Measurements from ENCODE around the gene ZNF70. TPM values are rescaled to one million over a fixed set of nuclear protein-coding genes. Genes with fewer than 3 reads are reported as not detected.

ZNF70 gene
- total RNA-seq, 2 experiments from 2014 or later: 1.3 to 1.9 TPM

- H3K9me3 ChIP-seq (ENCODE audit: control insufficient read depth in 1 of 2, insufficient read depth in 1 of 2, low read length in 2 of 2): no peaks in the 10 kb centered on the region
- ATAC-seq (ENCODE audit: poor library complexity) (no peak), DNase-seq (no peak)
- H3K36me3 ChIP-seq (ENCODE audit: insufficient read depth, low read length): no peaks in the 10 kb centered on the region
- intact Hi-C loops (cut with DNase I, micrococcal nuclease): loop anchor here in 1 of 2 experiments (5.0 kb wide), 2 partner anchors 73 to 77 kb away; no protein-coding TSS in a partner anchor
- H3K27ac ChIP-seq (ENCODE audit: low read depth in 1 of 2, low read length in 2 of 2): no peak overlapping the region
- Mint-ChIP-seq H3K4me1 (ENCODE audit: low read depth) (peaks cover 17% of the 10 kb centered on the region), H3K9me3 (no peaks in the 10 kb centered on the region), H3K27ac (no peak overlapping the region), H3K36me3 (ENCODE audit: low read depth) (no peaks in the 10 kb centered on the region), H3K27me3 (no peaks in the 10 kb centered on the region), H3K4me3 (peak overlapping the region; percentile 31)
- no peaks in the 10 kb centered on the region for H3K27me3 ChIP-seq (ENCODE audit: control insufficient read depth in 1 of 2, insufficient read depth in 2 of 2, low read length in 2 of 2)
- no peak for TF ChIP-seq CTCF (IDR thresholded peaks at IDR 0.05)
- CTCF ChIA-PET: interaction anchor here (0.9 kb wide), 1 partner anchor 8 kb away, joined by 3 read pairs; no protein-coding TSS in a partner anchor
- H3K4me1 ChIP-seq (ENCODE audit: insufficient read depth, low read length): peaks cover 28% of the 10 kb centered on the region
- POLR2A ChIA-PET: interaction anchor here (1.0 to 1.5 kb wide), 3 partner anchors 12 to 57 kb away, joined by 3 to 4 read pairs (median 4); no protein-coding TSS in a partner anchor
- no peak overlapping the region for H3K4me3 ChIP-seq (ENCODE audit: low read length)
Measured at GRCh38 chr22:23774114-23774921, 23.4 kb upstream of the ZNF70 start.

DNA sequence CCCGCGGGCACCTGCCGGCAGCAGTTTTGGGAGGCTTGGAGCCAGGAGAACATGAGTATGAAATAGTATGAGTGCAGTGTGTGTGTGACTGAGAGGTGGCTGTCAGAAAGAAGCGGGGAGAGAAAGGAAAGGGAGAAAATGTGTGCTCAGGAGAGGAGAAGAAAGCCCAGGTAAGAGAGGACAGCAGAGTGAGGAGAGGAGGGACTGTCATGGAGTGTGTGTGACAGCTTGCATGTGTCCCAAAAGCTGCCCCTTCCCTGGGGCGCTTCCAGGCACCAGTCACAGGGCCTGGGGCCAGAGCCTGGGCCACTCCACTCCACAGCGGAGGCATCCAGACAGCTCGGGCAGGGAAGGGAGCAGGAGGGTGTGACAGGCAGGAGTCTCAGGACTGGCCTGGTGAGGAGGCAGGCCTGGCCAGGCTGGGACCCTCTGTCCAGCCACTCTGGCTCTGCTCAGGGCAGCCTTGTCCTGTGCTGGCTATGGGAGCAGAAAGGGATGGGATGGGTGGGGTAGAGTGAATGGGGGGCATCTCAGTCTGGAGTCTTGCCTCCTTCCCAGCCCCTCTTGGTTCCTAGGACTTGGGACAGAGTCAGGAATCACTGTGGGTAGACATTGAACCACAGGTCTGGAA, 22.7 kb upstream of the ZNF70 start:
- peak overlapping the region; percentile 69 for H3K4me3 Mint-ChIP-seq
- H3K9me3 ChIP-seq (ENCODE audit: control insufficient read depth in 1 of 2, insufficient read depth in 1 of 2, low read length in 2 of 2): no peaks in the 10 kb centered on the region
- H3K4me1 Mint-ChIP-seq (ENCODE audit: low read depth): peaks cover 17% of the 10 kb centered on the region
- H3K4me3 ChIP-seq (ENCODE audit: low read length): no peak overlapping the region
- H3K36me3 ChIP-seq (ENCODE audit: insufficient read depth, low read length): no peaks in the 10 kb centered on the region
- ChIA-PET POLR2A (interaction anchor here (1.2 to 2.0 kb wide), 5 partner anchors 12 to 237 kb away, joined by 3 to 17 read pairs (median 4); partner anchors contain the start of genes CABIN1, MIF and SMARCB1), CTCF (no interaction called here)
- no peaks in the 10 kb centered on the region for H3K27me3 Mint-ChIP-seq
- H3K27ac ChIP-seq (ENCODE audit: low read depth in 1 of 2, low read length in 2 of 2): no peak overlapping the region
- peak in 1 of 14 experiments; percentile 16 for DNase-seq
- H3K27ac Mint-ChIP-seq: no peak overlapping the region
- H3K36me3 Mint-ChIP-seq (ENCODE audit: low read depth): no peaks in the 10 kb centered on the region
- no peaks in the 10 kb centered on the region for H3K9me3 Mint-ChIP-seq
- no peak for TF ChIP-seq CTCF (IDR thresholded peaks at IDR 0.05)
- ATAC-seq (ENCODE audit: poor library complexity): no peak
- H3K4me1 ChIP-seq (ENCODE audit: insufficient read depth, low read length): peaks cover 29% of the 10 kb centered on the region
- intact Hi-C loops (cut with DNase I, micrococcal nuclease): loop anchor here in 1 of 2 experiments (5.0 kb wide), 2 partner anchors 74 to 76 kb away; no protein-coding TSS in a partner anchor
- no peaks in the 10 kb centered on the region for H3K27me3 ChIP-seq (ENCODE audit: control insufficient read depth in 1 of 2, insufficient read depth in 2 of 2, low read length in 2 of 2)

DNA sequence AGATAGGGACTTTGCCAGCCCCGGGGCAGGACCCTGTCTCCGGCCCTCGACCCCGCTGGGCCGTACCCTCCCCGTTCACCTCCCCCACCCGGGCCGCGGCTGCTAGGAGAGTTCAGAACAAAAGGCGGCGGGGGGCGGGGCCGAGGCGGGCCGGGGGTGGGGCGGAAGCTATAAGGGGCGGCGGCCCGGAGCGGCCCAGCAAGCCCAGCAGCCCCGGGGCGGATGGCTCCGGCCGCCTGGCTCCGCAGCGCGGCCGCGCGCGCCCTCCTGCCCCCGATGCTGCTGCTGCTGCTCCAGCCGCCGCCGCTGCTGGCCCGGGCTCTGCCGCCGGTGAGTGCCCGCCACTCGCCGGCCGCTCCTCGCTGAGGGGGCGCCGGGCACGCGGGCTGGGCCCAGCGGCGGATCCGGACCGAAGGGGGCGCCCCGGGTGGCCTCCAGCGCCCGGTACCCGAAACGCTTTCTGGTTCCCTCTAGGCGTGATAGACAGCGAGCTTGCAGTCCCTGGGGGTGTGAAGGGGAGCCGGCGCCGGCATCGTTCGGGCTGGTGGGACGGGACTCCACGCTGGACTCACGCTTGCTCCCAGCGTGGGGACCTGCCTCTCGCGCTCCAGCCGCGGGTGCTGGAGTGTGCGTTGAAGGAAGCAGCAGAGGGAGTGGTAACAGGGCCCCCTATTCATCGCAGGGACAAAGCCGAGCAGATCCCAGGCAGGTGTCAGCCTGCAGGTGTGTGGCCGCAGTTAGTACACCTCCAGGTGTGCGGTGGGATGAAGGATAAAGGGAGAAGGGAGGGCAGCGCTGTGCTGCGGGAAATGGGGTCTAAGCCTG, 21.9 kb upstream of the ZNF70 start, which contains the start of gene MMP11:
Gene MMP11, plus strand, starts transcription at position 201 of the 825 bp plus-strand sequence. Its CDS starts 22 bp downstream, at position 223.
- H3K4me3 ChIP-seq (ENCODE audit: low read length): peak within 1 kb of the TSS; percentile 44
- intact Hi-C loops (cut with DNase I, micrococcal nuclease): loop anchor here in 1 of 2 experiments (1.0 to 5.0 kb wide), 3 partner anchors 14 to 76 kb away; no protein-coding TSS in a partner anchor
- no peaks in the 10 kb centered on the region for H3K9me3 ChIP-seq (ENCODE audit: control insufficient read depth in 1 of 2, insufficient read depth in 1 of 2, low read length in 2 of 2)
- peaks cover 17% of the 10 kb centered on the region for H3K4me1 Mint-ChIP-seq (ENCODE audit: low read depth)
- POLR2A ChIA-PET: interaction anchor here (0.7 to 2.0 kb wide), 5 partner anchors 14 to 238 kb away, joined by 3 to 17 read pairs (median 4); partner anchors contain the start of genes CABIN1, MIF, SLC2A11 and SMARCB1
- peak; percentile 33 to 83 (median 49) for DNase-seq
- ATAC-seq (ENCODE audit: poor library complexity): peak; percentile 52
- no peaks in the 10 kb centered on the region for H3K9me3 Mint-ChIP-seq
- H3K4me1 ChIP-seq (ENCODE audit: insufficient read depth, low read length): peaks cover 36% of the 10 kb centered on the region
- no peaks in the 10 kb centered on the region for H3K27me3 Mint-ChIP-seq
- no peaks in the 10 kb centered on the region for H3K36me3 Mint-ChIP-seq (ENCODE audit: low read depth)
- H3K27me3 ChIP-seq (ENCODE audit: control insufficient read depth in 1 of 2, insufficient read depth in 2 of 2, low read length in 2 of 2): no peaks in the 10 kb centered on the region
- no peak for TF ChIP-seq CTCF (IDR thresholded peaks at IDR 0.05)
- no peak within 1 kb of the TSS for H3K27ac ChIP-seq (ENCODE audit: low read depth in 1 of 2, low read length in 2 of 2)
- H3K36me3 ChIP-seq (ENCODE audit: insufficient read depth, low read length): no peaks in the 10 kb centered on the region
- no peak within 1 kb of the TSS for H3K27ac Mint-ChIP-seq
- CTCF ChIA-PET: no interaction called here
- peak within 1 kb of the TSS; percentile 69 for H3K4me3 Mint-ChIP-seq

All from CD4-positive, alpha-beta T cell (primary cell).